H1 (cell line): ENCODE measurements around the gene GLTPD2. TPM values are rescaled to one million over a fixed set of nuclear protein-coding genes. Genes with fewer than 3 reads are reported as not detected.

ENCODE experiments used
- GTF2F1 ChIP-seq: IDR thresholded peaks from 2 replicates; pipeline ENCODE4 v1.6.1; 2012; ENCODE audit warnings: low read depth, low read length, improper control_type of control experiment, borderline replicate concordance
- MAFK ChIP-seq: IDR thresholded peaks from 2 replicates; pipeline ENCODE4 v1.6.1; 2012; ENCODE audit warnings: low read depth, mild to moderate bottlenecking, improper control_type of control experiment, low read length
- polyA plus RNA-seq, 7 experiments: library from polyadenylated mRNA; depleted of rRNA in 3 of 7; stranded (reverse) in 5 of 7; unstranded in 2 of 7; fragments of >200 nt in 5 of 7; fragments of 200-250 nt in 2 of 7; gene quantifications; 1 replicate in 5 of 7; 2 replicates in 1 of 7; 4 replicates in 1 of 7; pipeline versions ENCODE4 v1.2.1 to v1.2.3, GENCODE V29; 2011 to 2013; ENCODE audit warnings: missing spikeins in 2 of 7, mixed read lengths in 2 of 7
- total RNA-seq: library from RNA; stranded (reverse); fragmentation: NEBNext Ultra II Directional; extraction: Animal tissue kit (Norgen Biotek cat#: 25700); gene quantifications from 2 replicates; pipeline ENCODE4 v1.2.1, GENCODE V29; 2021

Gene GLTPD2
- total and polyA plus RNA-seq, 2 of the 8 experiments (the other 6 are each of a cell fraction or from before 2014, with no cell fraction given), result not detected

- TF ChIP-seq GTF2F1 (no peak), MAFK (no peak)
Measured at GRCh38 chr17:4769628-4770027, 19.1 kb upstream of the GLTPD2 start (continued).
